Measurements from ENCODE around the gene KXD1. TPM values are rescaled to one million over a fixed set of nuclear protein-coding genes. Genes with fewer than 3 reads are reported as not detected.
A peak's percentile ranks its signal among the peaks of the same experiment; 100 is the strongest.

Gene KXD1
- total RNA-seq, 4 donors from 2014 or later = 72.4 to 107 (median 89.4) TPM

- H3K27ac ChIP-seq = no peak overlapping the region
Observed at GRCh38 chr19:18593367-18594095, 35.9 kb downstream of the KXD1 start.

GRCh38 chr19:18594096-18594823, 36.6 kb downstream of the KXD1 start:
- peaks cover 43% of the 10 kb centered on the region for H3K4me1 ChIP-seq
- WGBS = 3% methylated on average over 28 of the region's 54 CpGs
- peaks cover 11% of the 10 kb centered on the region for H3K36me3 ChIP-seq
- H3K9me3 ChIP-seq = no peaks in the 10 kb centered on the region
- TF ChIP-seq POLR2A (IDR thresholded peaks at IDR 0.05) (no peak), CTCF (IDR thresholded peaks at IDR 0.05) (peak; percentile 91 to 97)
- H3K27me3 ChIP-seq = peaks cover 15% of the 10 kb centered on the region
- DNase-seq (ENCODE audit: low spot score in 2 of 2) = no peak
- no peak overlapping the region for H3K27ac ChIP-seq
- H3K4me3 ChIP-seq = peak overlapping the region; percentile 42

More at GRCh38 chr19:18593367-18594095, 35.9 kb downstream of the KXD1 start:
- no peak for DNase-seq (ENCODE audit: low spot score in 2 of 2)
- Histone ChIP-seq H3K4me3 (peak overlapping the region; percentile 42), H3K9me3 (no peaks in the 10 kb centered on the region), H3K36me3 (peaks cover 11% of the 10 kb centered on the region), H3K4me1 (peaks cover 48% of the 10 kb centered on the region), H3K27me3 (peaks cover 8% of the 10 kb centered on the region)
- WGBS = 49% methylated on average over 19 of the region's 25 CpGs
- TF ChIP-seq POLR2AphosphoS5 (IDR thresholded peaks at IDR 0.05) (no peak), CTCF (IDR thresholded peaks at IDR 0.05) (no peak), POLR2A (IDR thresholded peaks at IDR 0.05) (no peak), EP300 (IDR thresholded peaks at IDR 0.05) (no peak)

GRCh38 chr19:18594824-18595373, 37.2 kb downstream of the KXD1 start:
- 43% methylated on average over 10 of the region's 26 CpGs for WGBS
- Histone ChIP-seq H3K9me3 (no peaks in the 10 kb centered on the region), H3K27ac (no peak overlapping the region), H3K36me3 (peaks cover 11% of the 10 kb centered on the region), H3K4me3 (peak overlapping the region; percentile 42), H3K27me3 (peaks cover 22% of the 10 kb centered on the region), H3K4me1 (peaks cover 37% of the 10 kb centered on the region)
- TF ChIP-seq CTCF (IDR thresholded peaks at IDR 0.05) (no peak), POLR2A (IDR thresholded peaks at IDR 0.05) (no peak), EP300 (IDR thresholded peaks at IDR 0.05) (no peak), POLR2AphosphoS5 (IDR thresholded peaks at IDR 0.05) (no peak)
- no peak for DNase-seq (ENCODE audit: low spot score in 2 of 2)

GRCh38 chr19:18595475-18595874, 37.8 kb downstream of the KXD1 start:
- no peak for DNase-seq (ENCODE audit: low spot score in 2 of 2)
- Histone ChIP-seq H3K27ac (no peak overlapping the region), H3K9me3 (no peaks in the 10 kb centered on the region), H3K36me3 (peaks cover 11% of the 10 kb centered on the region), H3K27me3 (peaks cover 22% of the 10 kb centered on the region), H3K4me1 (peaks cover 32% of the 10 kb centered on the region), H3K4me3 (no peak overlapping the region)
- WGBS = 73% methylated on average over 5 of the region's 6 CpGs
- no peak for TF ChIP-seq POLR2A (IDR thresholded peaks at IDR 0.05)
- TF ChIP-seq POLR2AphosphoS5 (IDR thresholded peaks at IDR 0.05) = no peak
- no peak for TF ChIP-seq CTCF (IDR thresholded peaks at IDR 0.05)
- no peak for TF ChIP-seq EP300 (IDR thresholded peaks at IDR 0.05)

GRCh38 chr19:18596752-18597157, 39.1 kb downstream of the KXD1 start:
- Histone ChIP-seq H3K9me3 (no peaks in the 10 kb centered on the region), H3K4me1 (peaks cover 26% of the 10 kb centered on the region), H3K27ac (no peak overlapping the region), H3K4me3 (no peak overlapping the region), H3K36me3 (peaks cover 3% of the 10 kb centered on the region), H3K27me3 (peaks cover 22% of the 10 kb centered on the region)
- peak in 1 of 2 donors; percentile 69 for DNase-seq (ENCODE audit: low spot score in 2 of 2)
- 69% methylated on average over 19 of the region's 21 CpGs for WGBS
- TF ChIP-seq CTCF (IDR thresholded peaks at IDR 0.05) = no peak
- TF ChIP-seq EP300 (IDR thresholded peaks at IDR 0.05) = no peak
- no peak for TF ChIP-seq POLR2AphosphoS5 (IDR thresholded peaks at IDR 0.05)
- no peak for TF ChIP-seq POLR2A (IDR thresholded peaks at IDR 0.05)
